ENCODE measurements around the gene RAX.

- TF ChIP-seq CTCF (IDR thresholded peaks at IDR 0.05; ENCODE audit: low read depth, low read length) (no peak), EZH2phosphoT487 (IDR thresholded peaks at IDR 0.05; ENCODE audit: low read depth) (no peak)
Observed at GRCh38 chr18:59275406-59275949, 2.2 kb upstream of the RAX start.
